ENCODE measurements around the gene ZSCAN5C. TPM values are rescaled to one million over a fixed set of nuclear protein-coding genes. Genes with fewer than 3 reads are reported as not detected.
"Not testable (repeated sequence)": the region's sequence is repeated elsewhere in the genome, so short reads cannot be mapped to it uniquely, and the experiment has no call there.

The ZSCAN5C gene
- total and polyA plus RNA-seq, 2 donors (not counting 1 experiment from before 2014, with no cell fraction given), result not detected

DNA sequence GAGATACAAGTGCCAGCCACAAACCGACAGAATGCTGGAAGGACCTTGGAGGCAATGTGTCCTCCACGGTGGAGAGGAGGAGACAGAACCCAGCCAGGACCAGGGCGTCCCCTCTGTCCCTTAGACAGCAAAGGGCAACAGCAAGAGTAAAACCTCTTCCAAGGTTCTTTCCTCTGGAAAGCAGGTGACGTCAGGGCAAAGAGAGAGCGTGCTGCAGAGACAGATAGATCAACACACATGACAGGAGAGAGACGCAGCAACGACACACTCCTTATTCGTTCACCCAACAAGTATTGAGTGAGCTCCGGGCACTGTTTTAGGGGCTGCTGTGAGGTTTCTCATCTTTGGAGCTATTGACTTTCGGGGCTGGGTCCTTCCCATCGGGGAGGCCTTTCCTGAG lies 27.5 kb upstream of the ZSCAN5C start:
- H3K9ac ChIP-seq (ENCODE audit: low read length), result no peak overlapping the region
- H3K27me3 Mint-ChIP-seq, result peaks cover 18% of the 10 kb centered on the region
- H3K4me3 Mint-ChIP-seq, result no peak overlapping the region
- no peak overlapping the region for H3K4me2 ChIP-seq (replicated peaks; ENCODE audit: low read depth, low read length, poor library complexity, severe bottlenecking)
- H3K4me1 Mint-ChIP-seq, result peaks cover 2% of the 10 kb centered on the region
- ChIA-PET POLR2A (no interaction called here), CTCF (interaction anchor here (0.6 to 16.2 kb wide), 4 partner anchors 79 to 793 kb away, joined by 3 to 196 read pairs (median 21); no protein-coding TSS in a partner anchor)
- no peak overlapping the region for H2AFZ ChIP-seq (ENCODE audit: insufficient read depth, low read depth, low read length, poor library complexity, severe bottlenecking)
- 75% methylated on average over 7 of the region's 11 CpGs for WGBS (ENCODE audit: insufficient coverage)
- H3K9me3 ChIP-seq (ENCODE audit: control extremely low read depth in 1 of 3, control insufficient read depth in 2 of 3, insufficient read depth in 1 of 3, low read length in 2 of 3), result no peaks in the 10 kb centered on the region
- no peaks in the 10 kb centered on the region for H3K27me3 ChIP-seq (replicated peaks in 1 of 4; ENCODE audit: control extremely low read depth in 1 of 4, control insufficient read depth in 3 of 4, insufficient read depth in 4 of 4, low read length in 3 of 4)
- intact Hi-C loops (cut with micrococcal nuclease), result no loop called here
- H3K79me2 ChIP-seq (ENCODE audit: control insufficient read depth, insufficient read depth, low read length), result no peaks in the 10 kb centered on the region
- DNase-seq (no peak), ATAC-seq (ENCODE audit: low read depth) (no peak)
- H3K9me3 Mint-ChIP-seq (ENCODE audit: insufficient read depth), result no peaks in the 10 kb centered on the region
- no peak overlapping the region for H3K4me3 ChIP-seq (ENCODE audit: control extremely low read depth in 1 of 5, extremely low read depth in 1 of 5, insufficient read depth in 1 of 5, low read depth in 2 of 5, low read length in 4 of 5)
- no peak overlapping the region for H3K27ac ChIP-seq (ENCODE audit: low read length in 2 of 2)
- H3K4me1 ChIP-seq (ENCODE audit: control insufficient read depth in 2 of 2, insufficient read depth in 2 of 2, low read length in 2 of 2), result peaks cover 2 to 3% of the 10 kb centered on the region in 2 donors
- H3K27ac Mint-ChIP-seq, result no peak overlapping the region
- H3K36me3 ChIP-seq (replicated peaks in 1 of 2; ENCODE audit: control extremely low read depth in 1 of 2, control insufficient read depth in 1 of 2, extremely low read depth in 1 of 2, insufficient read depth in 2 of 2, low read length in 1 of 2), result no peaks in the 10 kb centered on the region
- TF ChIP-seq EZH2 (IDR thresholded peaks at IDR 0.05; ENCODE audit: borderline replicate concordance, insufficient read depth, low read depth, low read length, poor library complexity, severe bottlenecking), result no peak
- TF ChIP-seq, protein P1, sequence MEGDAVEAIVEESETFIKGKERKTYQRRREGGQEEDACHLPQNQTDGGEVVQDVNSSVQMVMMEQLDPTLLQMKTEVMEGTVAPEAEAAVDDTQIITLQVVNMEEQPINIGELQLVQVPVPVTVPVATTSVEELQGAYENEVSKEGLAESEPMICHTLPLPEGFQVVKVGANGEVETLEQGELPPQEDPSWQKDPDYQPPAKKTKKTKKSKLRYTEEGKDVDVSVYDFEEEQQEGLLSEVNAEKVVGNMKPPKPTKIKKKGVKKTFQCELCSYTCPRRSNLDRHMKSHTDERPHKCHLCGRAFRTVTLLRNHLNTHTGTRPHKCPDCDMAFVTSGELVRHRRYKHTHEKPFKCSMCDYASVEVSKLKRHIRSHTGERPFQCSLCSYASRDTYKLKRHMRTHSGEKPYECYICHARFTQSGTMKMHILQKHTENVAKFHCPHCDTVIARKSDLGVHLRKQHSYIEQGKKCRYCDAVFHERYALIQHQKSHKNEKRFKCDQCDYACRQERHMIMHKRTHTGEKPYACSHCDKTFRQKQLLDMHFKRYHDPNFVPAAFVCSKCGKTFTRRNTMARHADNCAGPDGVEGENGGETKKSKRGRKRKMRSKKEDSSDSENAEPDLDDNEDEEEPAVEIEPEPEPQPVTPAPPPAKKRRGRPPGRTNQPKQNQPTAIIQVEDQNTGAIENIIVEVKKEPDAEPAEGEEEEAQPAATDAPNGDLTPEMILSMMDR (IDR thresholded peaks at IDR 0.05), result no peak
- no peaks in the 10 kb centered on the region for H4K20me1 ChIP-seq (ENCODE audit: control insufficient read depth, insufficient read depth, low read length, poor library complexity, severe bottlenecking)

DNA sequence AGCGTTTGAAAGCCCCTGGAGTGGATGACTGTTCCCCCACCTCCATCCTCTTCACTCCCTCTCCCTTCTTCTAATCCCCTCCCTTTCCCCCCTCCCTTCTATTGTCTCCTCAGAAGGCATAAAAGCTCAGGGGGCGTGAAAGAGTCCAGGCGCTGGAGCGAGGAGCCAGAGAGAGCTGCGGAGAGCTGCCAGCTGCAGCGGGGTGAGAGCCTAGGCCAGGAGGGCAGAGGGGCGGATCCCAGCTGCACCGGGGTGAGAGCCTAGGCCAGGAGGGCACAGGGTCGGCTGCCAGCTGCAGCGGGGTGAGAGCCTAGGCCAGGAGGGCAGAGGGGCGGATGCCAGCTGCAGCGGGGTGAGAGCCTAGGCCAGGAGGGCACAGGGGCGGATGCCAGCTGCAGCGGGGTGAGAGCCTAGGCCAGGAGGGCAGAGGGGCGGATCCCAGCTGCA lies 26.2 kb upstream of the ZSCAN5C start, which contains the start of gene GALP:
TSS of gene GALP (plus strand) at position 148 of the 447 bp plus-strand sequence. CDS start 1,101 bp downstream, outside the sequence.
- H3K9ac ChIP-seq (ENCODE audit: low read length); H3K79me2 ChIP-seq (ENCODE audit: control insufficient read depth, insufficient read depth, low read length); H3K27ac ChIP-seq (ENCODE audit: low read length in 2 of 2); H4K20me1 ChIP-seq (ENCODE audit: control insufficient read depth, insufficient read depth, low read length, poor library complexity, severe bottlenecking); H3K4me3 ChIP-seq (ENCODE audit: control extremely low read depth in 1 of 5, extremely low read depth in 1 of 5, insufficient read depth in 1 of 5, low read depth in 2 of 5, low read length in 4 of 5); H3K4me1 ChIP-seq (ENCODE audit: control insufficient read depth in 2 of 2, insufficient read depth in 2 of 2, low read length in 2 of 2); H3K4me1 Mint-ChIP-seq; H3K27ac Mint-ChIP-seq; H3K9me3 ChIP-seq (ENCODE audit: control extremely low read depth in 1 of 3, control insufficient read depth in 2 of 3, insufficient read depth in 1 of 3, low read length in 2 of 3); H3K9me3 Mint-ChIP-seq (ENCODE audit: insufficient read depth); H2AFZ ChIP-seq (ENCODE audit: insufficient read depth, low read depth, low read length, poor library complexity, severe bottlenecking); DNase-seq; POLR2A ChIA-PET; H3K4me3 Mint-ChIP-seq; H3K36me3 ChIP-seq (replicated peaks in 1 of 2; ENCODE audit: control extremely low read depth in 1 of 2, control insufficient read depth in 1 of 2, extremely low read depth in 1 of 2, insufficient read depth in 2 of 2, low read length in 1 of 2); H3K27me3 ChIP-seq (replicated peaks in 1 of 4; ENCODE audit: control extremely low read depth in 1 of 4, control insufficient read depth in 3 of 4, insufficient read depth in 4 of 4, low read length in 3 of 4); ATAC-seq (ENCODE audit: low read depth); intact Hi-C loops (cut with micrococcal nuclease); H3K4me2 ChIP-seq (replicated peaks; ENCODE audit: low read depth, low read length, poor library complexity, severe bottlenecking): not testable (repeated sequence)
- peaks cover 12% of the 10 kb centered on the region for H3K27me3 Mint-ChIP-seq
- CTCF ChIA-PET, result interaction anchor here (1.1 to 16.2 kb wide), 3 partner anchors 77 to 110 kb away, joined by 3 to 196 read pairs (median 4); no protein-coding TSS in a partner anchor
- 79% methylated on average over 14 of the region's 15 CpGs for WGBS (ENCODE audit: insufficient coverage)

DNA sequence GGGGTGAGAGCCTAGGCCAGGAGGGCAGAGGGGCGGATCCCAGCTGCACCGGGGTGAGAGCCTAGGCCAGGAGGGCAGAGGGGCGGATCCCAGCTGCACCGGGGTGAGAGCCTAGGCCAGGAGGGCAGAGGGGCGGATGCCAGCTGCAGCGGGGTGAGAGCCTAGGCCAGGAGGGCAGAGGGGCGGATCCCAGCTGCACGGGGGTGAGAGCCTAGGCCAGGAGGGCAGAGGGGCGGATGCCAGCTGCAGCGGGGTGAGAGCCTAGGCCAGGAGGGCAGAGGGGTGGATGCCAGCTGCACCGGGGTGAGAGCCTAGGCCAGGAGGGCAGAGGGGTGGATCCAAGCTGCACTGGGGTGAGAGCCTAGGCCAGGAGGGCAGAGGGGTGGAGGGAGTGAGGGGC lies 25.8 kb upstream of the ZSCAN5C start:
- H3K4me1 ChIP-seq (ENCODE audit: control insufficient read depth in 2 of 2, insufficient read depth in 2 of 2, low read length in 2 of 2); DNase-seq; H3K27ac Mint-ChIP-seq; H3K27ac ChIP-seq (ENCODE audit: low read length in 2 of 2); H3K79me2 ChIP-seq (ENCODE audit: control insufficient read depth, insufficient read depth, low read length); H2AFZ ChIP-seq (ENCODE audit: insufficient read depth, low read depth, low read length, poor library complexity, severe bottlenecking); H3K4me1 Mint-ChIP-seq; ATAC-seq (ENCODE audit: low read depth); POLR2A ChIA-PET; H3K9me3 Mint-ChIP-seq (ENCODE audit: insufficient read depth); H3K27me3 ChIP-seq (replicated peaks in 1 of 4; ENCODE audit: control extremely low read depth in 1 of 4, control insufficient read depth in 3 of 4, insufficient read depth in 4 of 4, low read length in 3 of 4); H3K4me3 ChIP-seq (ENCODE audit: control extremely low read depth in 1 of 5, extremely low read depth in 1 of 5, insufficient read depth in 1 of 5, low read depth in 2 of 5, low read length in 4 of 5); H3K9ac ChIP-seq (ENCODE audit: low read length); H4K20me1 ChIP-seq (ENCODE audit: control insufficient read depth, insufficient read depth, low read length, poor library complexity, severe bottlenecking); H3K4me2 ChIP-seq (replicated peaks; ENCODE audit: low read depth, low read length, poor library complexity, severe bottlenecking); H3K4me3 Mint-ChIP-seq; H3K36me3 ChIP-seq (replicated peaks in 1 of 2; ENCODE audit: control extremely low read depth in 1 of 2, control insufficient read depth in 1 of 2, extremely low read depth in 1 of 2, insufficient read depth in 2 of 2, low read length in 1 of 2); H3K9me3 ChIP-seq (ENCODE audit: control extremely low read depth in 1 of 3, control insufficient read depth in 2 of 3, insufficient read depth in 1 of 3, low read length in 2 of 3); intact Hi-C loops (cut with micrococcal nuclease): not testable (repeated sequence)
- H3K27me3 Mint-ChIP-seq, result peaks cover 12% of the 10 kb centered on the region
- WGBS (ENCODE audit: insufficient coverage), result 100% methylated on average over 2 of the region's 11 CpGs
- CTCF ChIA-PET, result interaction anchor here (1.3 to 16.2 kb wide), 2 partner anchors 99 to 110 kb away, joined by 4 to 196 read pairs; no protein-coding TSS in a partner anchor

All from B cell (primary cell).